Measurements from ENCODE around the gene SPINK6. TPM values are rescaled to one million over a fixed set of nuclear protein-coding genes. Genes with fewer than 3 reads are reported as not detected.

SPINK6 gene
- total RNA-seq: not detected in 2 replicates
- long read RNA-seq: 0 reads

- Mint-ChIP-seq H3K36me3 (ENCODE audit: insufficient read depth) (no peaks in the 10 kb centered on the region), H3K27me3 (peaks cover 6% of the 10 kb centered on the region), H3K4me3 (ENCODE audit: low read depth) (no peak within 1 kb of the TSS), H3K9me3 (ENCODE audit: low read depth) (no peaks in the 10 kb centered on the region), H3K27ac (no peak within 1 kb of the TSS), H3K4me1 (ENCODE audit: low read depth) (no peaks in the 10 kb centered on the region)
- TF ChIP-seq CTCF (IDR thresholded peaks at IDR 0.05; ENCODE audit: unreplicated experiment): no peak
- DNase-seq (ENCODE audit: low spot score, unreplicated experiment): no peak
These were observed at the start of gene SPINK6 for GRCh38 chr5:148202531-148203203. TSS of gene SPINK6 (plus strand) at chr5:148203042. CDS start at chr5:148203097, 55 bp downstream.

- no peak for DNase-seq (ENCODE audit: low spot score, unreplicated experiment)
- H3K27ac Mint-ChIP-seq: peak overlapping the region; percentile 35
- peaks cover 4% of the 10 kb centered on the region for H3K36me3 Mint-ChIP-seq (ENCODE audit: insufficient read depth)
- H3K4me1 Mint-ChIP-seq (ENCODE audit: low read depth): peaks cover 2% of the 10 kb centered on the region
- no peak overlapping the region for H3K4me3 Mint-ChIP-seq (ENCODE audit: low read depth)
- H3K9me3 Mint-ChIP-seq (ENCODE audit: low read depth): peaks cover 22% of the 10 kb centered on the region
- no peak for TF ChIP-seq CTCF (IDR thresholded peaks at IDR 0.05; ENCODE audit: unreplicated experiment)
- no peaks in the 10 kb centered on the region for H3K27me3 Mint-ChIP-seq
These were observed 46.2 kb upstream of the SPINK6 start for GRCh38 chr5:148156609-148157008.

GRCh38 chr5:148162038-148162437, 40.8 kb upstream of the SPINK6 start:
- H3K27me3 Mint-ChIP-seq: no peaks in the 10 kb centered on the region
- peaks cover 11% of the 10 kb centered on the region for H3K9me3 Mint-ChIP-seq (ENCODE audit: low read depth)
- no peak for DNase-seq (ENCODE audit: low spot score, unreplicated experiment)
- H3K27ac Mint-ChIP-seq: no peak overlapping the region
- peaks cover 1% of the 10 kb centered on the region for H3K4me1 Mint-ChIP-seq (ENCODE audit: low read depth)
- TF ChIP-seq CTCF (IDR thresholded peaks at IDR 0.05; ENCODE audit: unreplicated experiment): no peak
- no peak overlapping the region for H3K4me3 Mint-ChIP-seq (ENCODE audit: low read depth)
- peaks cover 2% of the 10 kb centered on the region for H3K36me3 Mint-ChIP-seq (ENCODE audit: insufficient read depth)

GRCh38 chr5:148163345-148163744, 39.5 kb upstream of the SPINK6 start:
- no peak overlapping the region for H3K4me3 Mint-ChIP-seq (ENCODE audit: low read depth)
- H3K36me3 Mint-ChIP-seq (ENCODE audit: insufficient read depth): peaks cover 2% of the 10 kb centered on the region
- no peak for DNase-seq (ENCODE audit: low spot score, unreplicated experiment)
- H3K4me1 Mint-ChIP-seq (ENCODE audit: low read depth): peaks cover 1% of the 10 kb centered on the region
- TF ChIP-seq CTCF (IDR thresholded peaks at IDR 0.05; ENCODE audit: unreplicated experiment): no peak
- H3K9me3 Mint-ChIP-seq (ENCODE audit: low read depth): peaks cover 8% of the 10 kb centered on the region
- H3K27ac Mint-ChIP-seq: no peak overlapping the region
- no peaks in the 10 kb centered on the region for H3K27me3 Mint-ChIP-seq

- no peaks in the 10 kb centered on the region for H3K36me3 Mint-ChIP-seq (ENCODE audit: insufficient read depth)
- TF ChIP-seq CTCF (IDR thresholded peaks at IDR 0.05; ENCODE audit: unreplicated experiment): no peak
- no peak overlapping the region for H3K4me3 Mint-ChIP-seq (ENCODE audit: low read depth)
- no peak overlapping the region for H3K27ac Mint-ChIP-seq
- H3K4me1 Mint-ChIP-seq (ENCODE audit: low read depth): peaks cover 1% of the 10 kb centered on the region
- no peaks in the 10 kb centered on the region for H3K27me3 Mint-ChIP-seq
- peaks cover 3% of the 10 kb centered on the region for H3K9me3 Mint-ChIP-seq (ENCODE audit: low read depth)
- DNase-seq (ENCODE audit: low spot score, unreplicated experiment): no peak
These were observed 36.1 kb upstream of the SPINK6 start for GRCh38 chr5:148166550-148167283.

Measured in progenitor cell of endocrine pancreas (in vitro differentiated cells).